Lower leg skin (tissue), 3 donors: ENCODE measurements around the gene WDR33.
"Not testable (repeated sequence)": the region's sequence is repeated elsewhere in the genome, so short reads cannot be mapped to it uniquely, and the experiment has no call there.

Source experiments
- CTCF ChIP-seq, 3 donors: fragments of 450-650 bp; IDR thresholded peaks; one replicate each; pipeline ENCODE4 v1.5.1; 2016; ENCODE audit warnings: antibody characterized with exemption in 3 of 3, mild to moderate bottlenecking in 3 of 3, moderate library complexity in 2 of 3
- POLR2A ChIP-seq, 2 donors: fragments of 450-650 bp; IDR thresholded peaks; one replicate each; pipeline ENCODE4 v1.6.1; 2016 to 2017; ENCODE audit warnings: antibody characterized with exemption in 2 of 2, mild to moderate bottlenecking in 1 of 2, moderate library complexity in 1 of 2

- not testable (repeated sequence) for TF ChIP-seq CTCF, POLR2A (IDR thresholded peaks at IDR 0.05)
Observed at GRCh38 chr2:127794901-127795300, 16.1 kb downstream of the WDR33 start.
